Measurements from ENCODE around the gene SLC37A2. TPM values are rescaled to one million over a fixed set of nuclear protein-coding genes. Genes with fewer than 3 reads are reported as not detected.

Gene SLC37A2
- total RNA-seq, 4 donors from 2014 or later, result 0.26 to 4.1 (median 0.86) TPM

GRCh38 chr11:125139778-125140177 is 76.7 kb downstream of the SLC37A2 start:
- intact Hi-C loops (cut with DNase I; ENCODE audit: low total_unique reads), result no loop called here
- no peak for DNase-seq
- no peak overlapping the region for H3K4me3 ChIP-seq
- H3K9me3 ChIP-seq, result no peaks in the 10 kb centered on the region
- no peak overlapping the region for H3K27ac ChIP-seq
- H3K27me3 ChIP-seq, result peaks cover 0 to 8% of the 10 kb centered on the region in 2 donors
- TF ChIP-seq POLR2A (IDR thresholded peaks at IDR 0.05) (no peak), CTCF (IDR thresholded peaks at IDR 0.05) (no peak)
- no peaks in the 10 kb centered on the region for H3K36me3 ChIP-seq
- H3K4me1 ChIP-seq, result no peaks in the 10 kb centered on the region

Other genes starting within 250 kb of the SLC37A2 start
- gene ROBO3, start 197.9 kb upstream of the SLC37A2 start, total RNA-seq, result 10 to 100 TPM in 2 of 4 donors, 1 to 10 TPM in 2; 7.1 to 21.8 (median 11.1) TPM
- gene ROBO4, start 165.4 kb upstream of the SLC37A2 start, total RNA-seq, result 10 to 100 TPM; 11.2 to 96.6 (median 46.6) TPM
- gene HEPN1, start 144.1 kb upstream of the SLC37A2 start, total RNA-seq, result not detected
- not detected for gene HEPACAM, start 127.3 kb upstream of the SLC37A2 start, total RNA-seq
- 1 to 10 TPM in 3 of 4 donors, under 1 TPM in 1; under 0.01 to 3.5 (median 1.7) TPM for gene CCDC15, start 109.1 kb upstream of the SLC37A2 start, total RNA-seq
- 10 to 100 TPM in 2 of 4 donors, 1 to 10 TPM in 2; 3.2 to 45.9 (median 12.0) TPM for gene TMEM218, start 48.3 kb downstream of the SLC37A2 start, total RNA-seq
- gene PKNOX2, start 101.4 kb downstream of the SLC37A2 start, total RNA-seq, result 10 to 100 TPM in 1 of 4 donors, 1 to 10 TPM in 2, under 1 TPM in 1; 0.29 to 22.7 (median 3.3) TPM